Memory B cell (primary cell): Measurements from ENCODE around the gene SPTY2D1.
A peak's percentile ranks its signal among the peaks of the same experiment; 100 is the strongest.
"Not testable (repeated sequence)": the region's sequence is repeated elsewhere in the genome, so short reads cannot be mapped to it uniquely, and the experiment has no call there.

Source experiments
- ATAC-seq: fragments of 150-1000 bp; cut with Tn5 transposase; 2 replicates; pipeline ENCODE4 v1.10.0; 2021; ENCODE audit warnings: low read depth, mild to moderate bottlenecking, moderate library complexity
- DNase-seq, 2 donors: peaks; one replicate each; pipeline ENCODE4 v3.0.0; 2022; ENCODE audit warnings: low spot score in 2 of 2
- H3K27ac Mint-ChIP-seq: one replicate; pipeline ENCODE4 v1.8.0; 2022; ENCODE audit warnings: mild to moderate bottlenecking, moderate library complexity, mixed read lengths
- H3K27me3 Mint-ChIP-seq: one replicate; pipeline ENCODE4 v1.8.0; 2022; ENCODE audit warnings: mixed read lengths
- H3K36me3 Mint-ChIP-seq: one replicate; pipeline ENCODE4 v1.8.0; 2022; ENCODE audit warnings: mild to moderate bottlenecking, mixed read lengths
- H3K4me1 Mint-ChIP-seq: one replicate; pipeline ENCODE4 v1.8.0; 2022; ENCODE audit warnings: mixed read lengths
- H3K4me3 Mint-ChIP-seq: one replicate; pipeline ENCODE4 v1.8.0; 2022; ENCODE audit warnings: mild to moderate bottlenecking, moderate library complexity, mixed read lengths
- H3K9me3 Mint-ChIP-seq: one replicate; pipeline ENCODE4 v1.8.0; 2022; ENCODE audit warnings: mixed read lengths

SPTY2D1 gene

GRCh38 chr11:18634140-18635032, at the start of gene SPTY2D1:
SPTY2D1 (minus strand) TSS chr11:18634342; CDS start chr11:18634257, 85 bp downstream.
- Mint-ChIP-seq H3K4me1 (peaks cover 19% of the 10 kb centered on the region), H3K27me3 (peaks cover 2% of the 10 kb centered on the region)
- peak; percentile 95 for ATAC-seq

DNA sequence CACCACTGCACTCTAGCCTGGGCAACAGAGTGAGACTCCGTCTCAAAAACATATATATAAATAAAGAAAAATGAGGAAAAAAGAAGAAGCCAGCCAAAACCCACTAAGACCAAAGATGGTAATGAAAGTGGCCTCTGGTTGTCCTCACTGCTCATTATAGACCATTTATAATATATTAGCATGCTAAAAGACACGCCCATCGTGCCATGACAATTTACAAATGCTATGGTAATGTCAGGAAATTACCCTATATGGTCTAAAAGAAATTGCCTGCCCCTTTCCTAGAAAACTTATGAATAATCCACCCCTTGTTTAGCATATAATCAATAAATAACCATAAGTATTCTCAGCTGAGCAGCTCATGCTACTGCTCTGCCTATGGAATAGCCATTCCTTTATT, 48.3 kb upstream of the SPTY2D1 start:
- Mint-ChIP-seq H3K36me3 (no peaks in the 10 kb centered on the region), H3K4me1 (no peaks in the 10 kb centered on the region), H3K27ac (no peak overlapping the region), H3K4me3 (no peak overlapping the region), H3K9me3 (no peaks in the 10 kb centered on the region), H3K27me3 (peaks cover 10% of the 10 kb centered on the region)
- DNase-seq = no peak
- ATAC-seq = no peak

More at GRCh38 chr11:18634140-18635032, at the start of gene SPTY2D1:
- Mint-ChIP-seq H3K9me3 (no peaks in the 10 kb centered on the region), H3K36me3 (peaks cover 3% of the 10 kb centered on the region), H3K27ac (peak within 1 kb of the TSS; percentile 92), H3K4me3 (peak within 1 kb of the TSS; percentile 86)
- DNase-seq = peak; percentile 87 to 92

- H3K4me1 Mint-ChIP-seq, H3K27ac Mint-ChIP-seq, DNase-seq, H3K36me3 Mint-ChIP-seq, H3K4me3 Mint-ChIP-seq, H3K9me3 Mint-ChIP-seq, ATAC-seq: not testable (repeated sequence)
- peaks cover 10% of the 10 kb centered on the region for H3K27me3 Mint-ChIP-seq
Observed at GRCh38 chr11:18681949-18682348, 47.8 kb upstream of the SPTY2D1 start.

- Mint-ChIP-seq H3K27me3 (peaks cover 6% of the 10 kb centered on the region), H3K9me3 (no peaks in the 10 kb centered on the region), H3K27ac (no peak overlapping the region), H3K4me1 (no peaks in the 10 kb centered on the region), H3K36me3 (no peaks in the 10 kb centered on the region), H3K4me3 (no peak overlapping the region)
- ATAC-seq (no peak), DNase-seq (no peak)
Observed at GRCh38 chr11:18677560-18677959, 43.4 kb upstream of the SPTY2D1 start.

DNA sequence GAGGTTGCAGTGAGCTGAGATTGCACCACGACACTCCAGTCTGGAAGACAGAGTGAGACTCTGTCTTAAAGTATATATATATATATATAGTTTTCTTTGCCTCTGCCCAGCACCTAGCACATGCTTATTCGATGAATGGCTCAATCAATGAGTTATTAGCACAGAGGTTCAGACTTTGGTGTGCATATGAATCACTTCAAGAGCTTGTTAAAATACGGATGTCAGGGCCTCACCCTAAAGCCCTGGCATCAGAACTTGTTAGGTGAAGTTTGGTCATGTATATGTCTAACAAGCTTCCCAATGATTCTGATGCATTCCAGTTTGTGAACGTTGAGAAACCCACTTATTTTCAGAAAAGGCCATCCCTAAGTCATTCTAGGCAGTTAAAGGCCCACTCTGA, 42.7 kb upstream of the SPTY2D1 start:
- Mint-ChIP-seq H3K9me3 (no peaks in the 10 kb centered on the region), H3K27ac (no peak overlapping the region), H3K36me3 (no peaks in the 10 kb centered on the region), H3K4me1 (no peaks in the 10 kb centered on the region), H3K4me3 (no peak overlapping the region), H3K27me3 (peaks cover 4% of the 10 kb centered on the region)
- no peak for ATAC-seq
- DNase-seq = no peak

DNA sequence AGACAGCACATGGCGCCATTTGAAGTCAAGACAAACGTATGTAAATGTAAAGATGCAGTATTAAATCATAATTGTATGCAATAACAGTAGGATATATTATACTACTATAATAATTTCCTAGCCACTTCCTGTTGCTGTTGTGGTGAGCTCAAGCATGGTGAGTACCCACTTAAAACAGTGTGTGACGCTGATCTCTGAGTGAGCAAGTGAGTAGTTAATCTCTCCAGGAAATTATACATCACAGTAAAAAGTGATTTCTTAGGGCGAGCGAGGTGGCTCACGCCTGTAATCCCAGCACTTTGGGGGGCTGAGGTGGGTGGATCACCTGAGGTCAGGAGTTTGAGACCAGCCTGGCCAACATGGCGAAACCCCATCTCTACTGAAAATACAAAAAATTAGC, 38.1 kb upstream of the SPTY2D1 start:
- H3K4me1 Mint-ChIP-seq, H3K27me3 Mint-ChIP-seq, H3K36me3 Mint-ChIP-seq, H3K4me3 Mint-ChIP-seq, DNase-seq, H3K9me3 Mint-ChIP-seq, H3K27ac Mint-ChIP-seq: not testable (repeated sequence)
- ATAC-seq = peak; percentile 44

- Mint-ChIP-seq H3K9me3 (no peaks in the 10 kb centered on the region), H3K27me3 (peaks cover 3% of the 10 kb centered on the region), H3K36me3 (no peaks in the 10 kb centered on the region), H3K4me1 (no peaks in the 10 kb centered on the region), H3K27ac (no peak overlapping the region), H3K4me3 (no peak overlapping the region)
- DNase-seq (no peak), ATAC-seq (no peak)
Observed at GRCh38 chr11:18671246-18671645, 37.1 kb upstream of the SPTY2D1 start.

DNA sequence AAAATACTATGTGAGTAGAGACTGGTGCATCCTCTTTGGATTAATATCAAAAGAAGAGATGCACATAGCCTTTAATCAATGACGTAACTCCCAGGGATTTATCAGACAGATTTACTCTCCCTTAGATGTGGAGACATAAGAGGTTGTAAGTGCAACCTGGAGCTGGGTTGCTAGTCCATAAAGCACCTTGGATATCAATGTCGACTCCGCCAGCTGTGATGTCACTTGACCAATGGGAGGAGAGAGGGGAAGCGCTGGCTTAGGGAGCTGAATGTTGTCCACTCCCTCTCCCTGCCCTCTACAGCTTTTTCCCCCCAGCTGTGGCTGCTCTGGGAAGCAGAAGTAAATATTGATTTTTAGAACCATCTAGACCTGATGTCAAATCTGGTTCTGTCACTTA, 35.6 kb upstream of the SPTY2D1 start:
- peaks cover 5% of the 10 kb centered on the region for H3K27me3 Mint-ChIP-seq
- H3K4me3 Mint-ChIP-seq = no peak overlapping the region
- ATAC-seq (no peak), DNase-seq (no peak)
- no peaks in the 10 kb centered on the region for H3K4me1 Mint-ChIP-seq
- H3K9me3 Mint-ChIP-seq = no peaks in the 10 kb centered on the region
- H3K36me3 Mint-ChIP-seq = no peaks in the 10 kb centered on the region
- H3K27ac Mint-ChIP-seq = no peak overlapping the region

- DNase-seq (no peak), ATAC-seq (no peak)
- Mint-ChIP-seq H3K36me3 (no peaks in the 10 kb centered on the region), H3K4me3 (no peak overlapping the region), H3K4me1 (no peaks in the 10 kb centered on the region), H3K27me3 (peaks cover 5% of the 10 kb centered on the region), H3K27ac (no peak overlapping the region), H3K9me3 (no peaks in the 10 kb centered on the region)
Observed at GRCh38 chr11:18669219-18669596, 35.1 kb upstream of the SPTY2D1 start.

DNA sequence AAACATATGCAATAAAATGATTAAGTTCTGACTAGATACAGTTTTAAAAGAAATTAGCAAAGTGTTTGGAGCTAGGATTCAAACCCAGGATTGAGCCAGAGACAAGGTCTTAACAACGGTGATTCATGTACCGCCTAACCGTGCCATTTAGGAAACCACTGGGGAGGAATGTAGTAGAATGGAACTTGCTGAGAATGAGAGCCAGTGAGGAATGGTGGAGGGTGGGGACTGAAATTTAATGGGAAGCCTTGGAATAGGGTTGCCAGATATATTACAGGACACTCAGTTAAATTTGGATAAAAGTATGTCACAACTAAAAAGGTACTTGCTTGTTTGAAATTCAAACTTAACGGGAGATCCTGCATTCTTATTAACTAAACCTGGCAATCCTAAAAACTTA, 34.0 kb upstream of the SPTY2D1 start:
- Mint-ChIP-seq H3K4me1 (no peaks in the 10 kb centered on the region), H3K4me3 (no peak overlapping the region), H3K36me3 (no peaks in the 10 kb centered on the region), H3K27me3 (peaks cover 5% of the 10 kb centered on the region), H3K9me3 (no peaks in the 10 kb centered on the region), H3K27ac (no peak overlapping the region)
- DNase-seq (no peak), ATAC-seq (no peak)

- ATAC-seq, H3K36me3 Mint-ChIP-seq, H3K27ac Mint-ChIP-seq, H3K27me3 Mint-ChIP-seq, H3K9me3 Mint-ChIP-seq, DNase-seq, H3K4me1 Mint-ChIP-seq, H3K4me3 Mint-ChIP-seq: not testable (repeated sequence)
Observed at GRCh38 chr11:18665353-18665872, 31.3 kb upstream of the SPTY2D1 start.

DNA sequence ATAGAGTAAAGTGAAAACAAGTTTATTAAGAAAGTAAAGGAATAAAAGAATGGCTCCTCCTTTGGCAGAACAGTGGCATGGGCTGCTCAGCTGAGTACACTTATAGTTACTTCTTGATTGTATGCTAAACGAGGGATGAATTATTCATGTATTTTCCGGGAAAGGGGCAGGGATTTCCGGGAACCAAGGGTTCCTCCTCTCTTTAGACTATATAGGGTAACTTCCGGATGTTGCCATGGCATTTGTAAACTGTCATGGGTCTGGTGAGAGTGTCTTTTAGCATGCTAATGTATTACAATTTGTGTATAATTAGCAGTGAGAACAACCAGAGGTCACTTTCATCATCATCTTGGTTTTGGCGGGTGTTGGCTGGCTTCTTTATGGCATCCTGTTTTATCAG, 23.5 kb upstream of the SPTY2D1 start:
- Mint-ChIP-seq H3K4me1 (peaks cover 2% of the 10 kb centered on the region), H3K36me3 (peaks cover 2% of the 10 kb centered on the region), H3K4me3 (no peak overlapping the region), H3K9me3 (no peaks in the 10 kb centered on the region), H3K27me3 (peaks cover 8% of the 10 kb centered on the region), H3K27ac (no peak overlapping the region)
- ATAC-seq (no peak), DNase-seq (no peak)

DNA sequence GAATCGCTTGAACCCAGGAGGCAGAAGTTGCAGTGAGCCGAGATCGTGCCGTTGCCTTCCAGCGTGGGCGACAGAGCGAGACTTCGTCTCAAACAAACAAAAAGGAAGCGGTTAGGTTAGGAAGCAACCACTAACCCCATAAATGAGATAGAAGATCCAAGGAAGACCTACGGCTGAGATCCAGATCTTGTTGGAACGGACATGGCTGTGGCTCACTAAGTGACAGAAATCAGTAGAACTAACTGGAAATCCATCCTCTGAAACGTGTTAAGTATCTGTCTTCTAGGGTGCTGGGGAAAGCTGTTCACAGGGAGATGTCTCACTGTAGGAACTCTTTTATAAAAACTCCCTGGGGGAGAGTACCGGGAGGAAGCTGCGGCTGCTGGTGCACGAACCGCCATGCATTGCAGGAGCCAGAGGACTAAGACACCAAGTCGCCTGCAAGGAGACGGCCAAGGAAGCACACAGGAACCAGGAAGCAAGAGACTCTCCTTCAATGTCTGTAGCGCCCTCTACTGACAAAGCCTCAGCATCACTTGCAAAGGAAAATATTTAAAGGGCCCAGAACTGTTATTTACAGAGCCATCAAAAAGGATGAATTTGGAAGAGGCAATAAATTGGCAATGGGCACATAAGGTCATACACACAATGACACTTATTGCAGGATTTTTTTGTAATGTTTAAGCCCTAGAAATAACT, 16.9 kb upstream of the SPTY2D1 start:
- Mint-ChIP-seq H3K27me3 (no peaks in the 10 kb centered on the region), H3K36me3 (no peaks in the 10 kb centered on the region), H3K4me3 (peak overlapping the region; percentile 16), H3K4me1 (peaks cover 5% of the 10 kb centered on the region), H3K9me3 (no peaks in the 10 kb centered on the region), H3K27ac (peak overlapping the region; percentile 29)
- DNase-seq (peak; percentile 10 to 13), ATAC-seq (peak; percentile 21)

DNA sequence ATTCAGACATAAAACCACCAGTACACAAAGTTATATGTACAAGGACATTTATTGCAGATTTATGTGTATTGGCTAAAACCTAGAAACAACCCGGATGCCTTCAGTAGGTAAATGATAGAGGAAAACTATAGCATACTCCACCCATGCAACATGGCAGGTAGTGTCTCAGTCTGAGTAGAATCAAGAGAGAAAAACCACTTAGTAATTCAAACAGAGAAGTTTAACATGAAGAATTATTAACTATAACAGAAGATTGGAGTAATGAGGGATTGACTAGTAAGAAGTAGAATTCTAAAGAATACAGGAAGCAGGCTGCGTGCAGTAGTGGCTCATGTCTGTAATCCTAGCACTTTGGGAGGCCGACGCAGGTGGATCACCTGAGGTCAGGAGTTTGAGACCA, 16.2 kb upstream of the SPTY2D1 start:
- no peaks in the 10 kb centered on the region for H3K36me3 Mint-ChIP-seq
- peaks cover 5% of the 10 kb centered on the region for H3K4me1 Mint-ChIP-seq
- ATAC-seq (no peak), DNase-seq (no peak)
- H3K9me3 Mint-ChIP-seq = no peaks in the 10 kb centered on the region
- peak overlapping the region; percentile 29 for H3K27ac Mint-ChIP-seq
- H3K27me3 Mint-ChIP-seq = no peaks in the 10 kb centered on the region
- no peak overlapping the region for H3K4me3 Mint-ChIP-seq
